ENCODE results near the gene MYO10.

GRCh38 chr5:16924206-16924605 lies 11.9 kb downstream of the MYO10 start:
- no peak for TF ChIP-seq YY1 (IDR thresholded peaks at IDR 0.05; ENCODE audit: insufficient read depth, insufficient read length)
- no peak for TF ChIP-seq ZNF274 (IDR thresholded peaks at IDR 0.05; ENCODE audit: low read depth, low read length)
- no peak for TF ChIP-seq SUZ12 (IDR thresholded peaks at IDR 0.05; ENCODE audit: extremely low read depth, insufficient read depth, insufficient read length)
